Vagina (tissue), 2 donors: ENCODE data around the gene HECTD3.

ENCODE experiments used
- CTCF ChIP-seq, 3 experiments: fragments of 450-650 bp in 2 of 3; fragments of 200-600 bp in 1 of 3; sonication (generic) in 1 of 3; IDR thresholded peaks; one replicate each; pipeline ENCODE4 v1.5.1; 2017 to 2019; ENCODE audit warnings: antibody characterized with exemption in 3 of 3, mild to moderate bottlenecking in 2 of 3, moderate library complexity in 2 of 3
- POLR2A ChIP-seq, 2 donors: fragments of 450-650 bp; IDR thresholded peaks; one replicate each; pipeline ENCODE4 v1.6.1; 2017; ENCODE audit warnings: antibody characterized with exemption in 2 of 2, mild to moderate bottlenecking in 2 of 2, moderate library complexity in 2 of 2

GRCh38 chr1:45032837-45033236 is 21.7 kb upstream of the HECTD3 start:
- TF ChIP-seq CTCF (IDR thresholded peaks at IDR 0.05), result no peak
- no peak for TF ChIP-seq POLR2A (IDR thresholded peaks at IDR 0.05)
